K562 (cell line): Measurements from ENCODE around the gene ALOX12B. TPM values are rescaled to one million over a fixed set of nuclear protein-coding genes. Genes with fewer than 3 reads are reported as not detected.

Source experiments
- ATAC-seq: fragments of 200-7000 bp; cut with Tn5 transposase; 3 replicates; pipeline ENCODE4 v1.9.1; 2020; ENCODE audit warnings: moderate library complexity
- BruUV-seq: library from RNA; stranded (reverse); fragments of 400-500 nt; replicated peaks from 2 replicates; lab custom pipeline; 2021; lab: Mats Ljungman, UMichigan
- CTCF ChIA-PET: fragments of 300-600 bp; formaldehyde crosslinking; extraction: SDS; loops from one replicate; lab custom pipeline; 2021; ENCODE audit warnings: low intra/inter-chr PET ratio; lab: Yijun Ruan, JAX
- POLR2A ChIA-PET: fragments of 300-600, 350-650 bp; sonication (Branson Sonifier 250); formaldehyde crosslinking; extraction: SDS; loops from one replicate; lab custom pipeline; 2021; ENCODE audit warnings: antibody characterized with exemption, inconsistent platforms; lab: Yijun Ruan, JAX
- DNase-seq, 4 experiments: peaks; one replicate each; pipeline versions ENCODE4 v3.0.0 to v3.0.0-alpha.2; 2011 to 2018; ENCODE audit warnings: low spot score in 3 of 4, mixed read lengths in 3 of 4; ENCODE audit errors: extremely low read depth in 1 of 4
- FAIRE-seq: peaks from 2 replicates; lab custom pipeline; 2011; peaks lifted over from hg19 to GRCh38; lab: Jason Lieb, UNC
- H2AFZ ChIP-seq: 2 replicates; pipeline ENCODE4 v1.6.0; 2011; ENCODE audit warnings: low read depth, low read length, control low read depth, inconsistent platforms
- H3K27ac ChIP-seq: fragments of 200-600 bp; 3 replicates; pipeline ENCODE4 v1.8.0; 2011; ENCODE audit warnings: low read depth, mild to moderate bottlenecking, control low read depth, inconsistent platforms, low read length, moderate library complexity, mixed read lengths; ENCODE audit errors: extremely low read depth
- H3K27me3 ChIP-seq, 2 experiments: fragments of 300-600 bp in 1 of 2; 2 replicates in 1 of 2; 3 replicates in 1 of 2; pipeline versions ENCODE4 v1.6.0 to v1.8.0; 2011; ENCODE audit warnings: inconsistent platforms in 2 of 2, low read length in 2 of 2, mild to moderate bottlenecking in 1 of 2, mixed read lengths in 1 of 2, moderate library complexity in 1 of 2; ENCODE audit not compliant: control insufficient read depth in 2 of 2, insufficient read depth in 2 of 2
- H3K36me3 ChIP-seq: fragments of 300-600 bp; 3 replicates; pipeline ENCODE4 v1.8.0; 2011; ENCODE audit warnings: mild to moderate bottlenecking, low read length, inconsistent platforms; ENCODE audit not compliant: control insufficient read depth, insufficient read depth
- H3K4me1 ChIP-seq, 2 experiments: fragments of 200-600 bp in 1 of 2; replicated peaks in 1 of 2; 2 replicates in 1 of 2; 3 replicates in 1 of 2; pipeline versions ENCODE4 v1.5.1 to v1.8.0; 2011; ENCODE audit warnings: inconsistent platforms in 2 of 2, low read length in 2 of 2, mild to moderate bottlenecking in 1 of 2, mixed read lengths in 1 of 2, moderate library complexity in 1 of 2; ENCODE audit not compliant: control insufficient read depth in 2 of 2, insufficient read depth in 2 of 2
- H3K4me2 ChIP-seq: 2 replicates; pipeline ENCODE4 v1.6.1; 2011; ENCODE audit warnings: low read length, control low read depth, inconsistent platforms, mixed read lengths; ENCODE audit not compliant: insufficient read depth
- H3K4me3 ChIP-seq: fragments of 200-600 bp; sonication (generic), shearing (Covaris generic); 2 replicates; pipeline ENCODE4 v1.5.1; 2016; ENCODE audit warnings: control low read depth, inconsistent platforms
- H3K79me2 ChIP-seq: fragments of 200-600 bp; 3 replicates; pipeline ENCODE4 v1.8.0; 2011; ENCODE audit warnings: low read length, inconsistent platforms; ENCODE audit not compliant: control insufficient read depth, insufficient read depth
- H3K9ac ChIP-seq, 2 experiments: 2 replicates each; pipeline versions ENCODE4 v1.6.0 to v1.6.1; 2011; ENCODE audit warnings: low read depth in 2 of 2, low read length in 2 of 2, control low read depth in 1 of 2, inconsistent platforms in 1 of 2, mild to moderate bottlenecking in 1 of 2, mixed read lengths in 1 of 2; ENCODE audit not compliant: insufficient read depth in 1 of 2
- H3K9me1 ChIP-seq: one replicate; pipeline ENCODE4 v1.6.0; 2011; ENCODE audit warnings: inconsistent platforms, mild to moderate bottlenecking, low read length, moderate library complexity; ENCODE audit not compliant: control insufficient read depth, insufficient read depth
- H3K9me3 ChIP-seq: replicated peaks from 2 replicates; pipeline ENCODE4 v1.5.1; 2011; ENCODE audit warnings: low read depth, low read length, inconsistent platforms; ENCODE audit not compliant: control insufficient read depth, insufficient read depth
- H4K20me1 ChIP-seq: replicated peaks from 2 replicates; pipeline ENCODE4 v1.6.1; 2011; ENCODE audit warnings: low read length, inconsistent platforms, mixed read lengths; ENCODE audit not compliant: control insufficient read depth, insufficient read depth
- BDP1 ChIP-seq: IDR thresholded peaks from 3 replicates; pipeline ENCODE4 v1.6.1; 2011; ENCODE audit not compliant: insufficient read length, insufficient read depth
- CHD2 ChIP-seq: IDR thresholded peaks from 2 replicates; pipeline ENCODE4 v1.6.1; 2011; ENCODE audit warnings: low read depth, low read length
- CSDE1 ChIP-seq, 2 experiments: fragments of 450-650 bp; IDR thresholded peaks; 2 replicates each; pipeline ENCODE4 v1.6.1; 2016; ENCODE audit warnings: mild to moderate bottlenecking in 1 of 2
- ELF4 ChIP-seq: fragments of 450-650 bp; formaldehyde crosslinking; IDR thresholded peaks from 2 replicates; pipeline ENCODE4 v1.4.0; 2022; ENCODE audit warnings: missing genetic modification characterization
- FOXP1 ChIP-seq: sonication (generic); formaldehyde crosslinking; IDR thresholded peaks from 2 replicates; pipeline ENCODE4 v1.8.0; 2022; ENCODE audit warnings: mild to moderate bottlenecking, missing genetic modification reagents
- GTF2E2 ChIP-seq: fragments of 200-800 bp; sonication (Bioruptor generic); IDR thresholded peaks from 2 replicates; pipeline ENCODE4 v1.6.1; 2016; ENCODE audit warnings: missing genetic modification characterization, missing compliant biosample characterization
- HDAC1 ChIP-seq, 2 experiments: fragments of 450-650 bp; IDR thresholded peaks; 2 replicates each; pipeline ENCODE4 v1.6.1; 2016 to 2017; ENCODE audit warnings: inconsistent platforms in 1 of 2, mild to moderate bottlenecking in 1 of 2, moderate library complexity in 1 of 2
- HNRNPLL ChIP-seq: fragments of 200-400 bp; formaldehyde crosslinking; IDR thresholded peaks from 2 replicates; pipeline ENCODE4 v1.6.1; 2017; ENCODE audit warnings: low read length, low read depth, mild to moderate bottlenecking; ENCODE audit not compliant: poor library complexity, severe bottlenecking
- ILF3 ChIP-seq: fragments of 450-650 bp; IDR thresholded peaks from 2 replicates; pipeline ENCODE4 v1.6.1; 2018; ENCODE audit warnings: antibody characterized with exemption, mild to moderate bottlenecking, moderate library complexity, borderline replicate concordance
- NR1H2 ChIP-seq: sonication (generic); formaldehyde crosslinking; IDR thresholded peaks from 2 replicates; pipeline ENCODE4 v1.4.0; 2020; ENCODE audit warnings: mild to moderate bottlenecking, missing genetic modification reagents
- PHF20 ChIP-seq: fragments of 450-650 bp; IDR thresholded peaks from 2 replicates; pipeline ENCODE4 v1.6.1; 2018; ENCODE audit not compliant: partially characterized antibody
- POLR3G ChIP-seq: IDR thresholded peaks from 2 replicates; pipeline ENCODE4 v1.6.1; 2011; ENCODE audit not compliant: insufficient read length, insufficient replicate concordance; ENCODE audit errors: extremely low read depth
- RCOR1 ChIP-seq, 2 experiments: IDR thresholded peaks; 2 replicates each; pipeline ENCODE4 v1.6.1; 2012; ENCODE audit warnings: low read depth in 2 of 2, low read length in 2 of 2, borderline replicate concordance in 1 of 2, improper control_type of control experiment in 1 of 2
- U2AF1 ChIP-seq: fragments of 200-400 bp; formaldehyde crosslinking; optimal IDR thresholded peaks from 2 replicates; pipeline ENCODE3; 2017; ENCODE audit warnings: mild to moderate bottlenecking, low read depth, low read length, moderate library complexity
- WGBS: fragments of 100-300 bp; shearing (Covaris generic); methylation state at CpG from one replicate; pipeline ENCODE4 v1.1.6; 2016; ENCODE audit warnings: low coverage, mixed read lengths; ENCODE audit not compliant: insufficient coverage; ENCODE audit errors: missing lambda C conversion rate; 5-methylcytosine and 5-hydroxymethylcytosine counted together
- in situ Hi-C: fragments of 300-500 bp; cut with MboI; formaldehyde crosslinking; loops from 4 replicates; pipeline ENCODE4 v1.15.0; 2018; ENCODE audit warnings: inconsistent platforms, mixed read lengths
- intact Hi-C: fragments of 100-400 bp; cut with micrococcal nuclease; formaldehyde crosslinking; loops from 2 replicates; pipeline ENCODE4 v1.14.2; 2022
- polyA plus RNA-seq, 8 experiments: library from polyadenylated mRNA; depleted of rRNA in 4 of 8; stranded (reverse) in 5 of 8; unstranded in 3 of 8; fragments of >200 nt; fragmentation: Nextera tagmentation in 2 of 8; fragmentation: Illumina TruSeq in 1 of 8; extraction: Ambion mirVana in 2 of 8; extraction: Trizol in 1 of 8; gene quantifications; 2 replicates each; pipeline versions ENCODE4 v1.2.1 to v1.2.3, GENCODE V29; 2011 to 2014; ENCODE audit warnings: inconsistent platforms in 1 of 8, missing spikeins in 1 of 8
- total RNA-seq, 7 experiments: library from RNA; depleted of rRNA in 6 of 7; stranded (reverse); fragments of >200 nt in 6 of 7; fragmentation: Illumina TruSeq in 2 of 7; extraction: Trizol in 2 of 7; gene quantifications; 2 replicates each; pipeline versions ENCODE4 v1.2.1 to v1.2.3, GENCODE V29; 2011 to 2021; ENCODE audit warnings: low replicate concordance in 1 of 7
- TF ChIP-seq, protein P1 (sequence below): fragments of 250-450 bp; sonication (Bioruptor Pico); IDR thresholded peaks from 2 replicates; pipeline ENCODE4 v1.9.0; 2021; ENCODE audit warnings: mild to moderate bottlenecking, inconsistent platforms
- TF ChIP-seq, protein P2 (sequence below): conservative IDR thresholded peaks from 2 replicates; pipeline ENCODE4 v1.6.1; 2011; ENCODE audit warnings: low read depth, mild to moderate bottlenecking, low read length; ENCODE audit not compliant: control insufficient read depth

ALOX12B gene
- total and polyA plus RNA-seq, 9 of the 15 experiments (the other 6 are each of a cell fraction or from before 2014, with no cell fraction given), result not detected

DNA sequence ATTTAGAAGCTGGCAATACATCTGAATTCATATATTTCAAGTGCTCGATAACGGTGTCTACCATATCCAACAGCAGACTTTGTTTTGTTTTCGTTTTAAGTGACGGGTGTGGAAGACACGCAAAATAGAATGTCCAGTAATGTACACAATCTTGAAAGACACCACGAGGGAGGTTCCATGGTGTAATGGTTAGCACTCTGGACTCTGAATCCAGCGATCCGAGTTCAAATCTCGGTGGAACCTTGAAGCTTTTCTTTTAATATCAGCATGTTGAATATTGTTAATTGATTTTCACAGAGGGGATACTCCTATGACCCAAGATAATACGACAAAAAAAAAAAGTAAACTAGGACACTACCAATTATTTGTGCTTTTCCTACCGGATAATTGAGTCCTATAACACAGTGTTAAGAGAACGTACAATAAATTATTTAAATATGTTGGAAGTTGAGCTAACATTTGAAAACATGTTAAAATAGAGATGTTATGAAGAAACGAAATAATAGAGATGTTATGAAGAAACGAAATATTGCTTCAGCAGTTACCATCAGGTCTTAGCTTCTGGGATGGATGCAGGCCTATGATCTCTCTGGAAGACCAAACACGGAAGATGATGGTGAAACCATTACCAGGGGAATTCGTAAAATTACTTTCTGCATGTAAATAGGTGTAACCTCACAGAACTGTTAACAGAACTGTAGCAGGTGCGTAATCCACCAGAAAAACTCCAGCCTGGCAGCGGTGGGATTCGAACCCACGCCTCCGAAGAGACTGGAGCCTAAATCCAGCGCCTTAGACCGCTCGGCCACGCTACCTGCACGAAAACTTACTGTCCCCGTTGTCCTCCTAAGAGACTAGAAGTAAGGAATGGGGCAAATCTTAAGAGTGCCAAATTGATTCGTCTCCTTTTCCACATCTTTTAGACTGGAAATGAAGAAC, 32.3 kb upstream of the ALOX12B start:
- in situ Hi-C loops, result loop anchor here (5.0 kb wide), 2 partner anchors 102 to 182 kb away; no protein-coding TSS in a partner anchor
- H3K4me1 ChIP-seq, result peaks cover 25 to 52% of the 10 kb centered on the region in 2 experiments
- CTCF ChIA-PET, result interaction anchor here (0.7 to 2.4 kb wide), 3 partner anchors 40 to 258 kb away, joined by 3 to 9 read pairs (median 5); no protein-coding TSS in a partner anchor
- H3K9me1 ChIP-seq, result no peaks in the 10 kb centered on the region
- ATAC-seq (peak; percentile 46), FAIRE-seq (peak; percentile 80), DNase-seq (peak in 2 of 4 experiments; percentile 61 to 89)
- WGBS, result 2% methylated on average over 28 of the region's 28 CpGs
- no peaks in the 10 kb centered on the region for H3K36me3 ChIP-seq
- H3K4me2 ChIP-seq, result peak overlapping the region; percentile 98
- H3K27me3 ChIP-seq, result peaks cover 11 to 33% of the 10 kb centered on the region in 2 experiments
- H3K9ac ChIP-seq, result peak overlapping the region in 1 of 2 experiments; percentile 81; a peak in 3 of 4 replicates
- TSS peak; percentile 99 for BruUV-seq
- POLR2A ChIA-PET, result interaction anchor here (0.6 to 1.6 kb wide), 11 partner anchors 20 to 257 kb away, joined by 3 to 9 read pairs (median 4); no protein-coding TSS in a partner anchor
- peak overlapping the region; percentile 86 for H3K27ac ChIP-seq
- H3K79me2 ChIP-seq, result no peaks in the 10 kb centered on the region
- H3K4me3 ChIP-seq, result peak overlapping the region; percentile 65
- H2AFZ ChIP-seq, result peak overlapping the region; percentile 87
- intact Hi-C loops, result loop anchor here (1.0 to 10.0 kb wide), 9 partner anchors 19 to 285 kb away; partner anchors contain the start of gene KDM6B
- peaks cover 8% of the 10 kb centered on the region; the same call in 1 of the 2 replicates for H4K20me1 ChIP-seq
- no peaks in the 10 kb centered on the region for H3K9me3 ChIP-seq
- TF ChIP-seq RCOR1 (IDR thresholded peaks at IDR 0.05; ENCODE audit: borderline replicate concordance in 1 of 2, low read depth in 2 of 2, low read length in 2 of 2), result peak; percentile 50 to 82; a peak in 3 of 4 replicates
- peak; percentile 78 for TF ChIP-seq U2AF1
- TF ChIP-seq FOXP1 (CRISPR knock-in tag), result no peak
- peak; percentile 57; the same call in 1 of the 2 replicates for TF ChIP-seq CHD2
- TF ChIP-seq HDAC1 (IDR thresholded peaks at IDR 0.05), result peak in 1 of 2 experiments; percentile 86; a peak in 2 of 4 replicates
- peak in 1 of 2 experiments; percentile 63; a peak in 2 of 4 replicates for TF ChIP-seq CSDE1 (IDR thresholded peaks at IDR 0.05)
- no peak for TF ChIP-seq ELF4 (CRISPR knock-in tag)
- peak; percentile 56 for TF ChIP-seq BDP1
- TF ChIP-seq, protein P1, sequence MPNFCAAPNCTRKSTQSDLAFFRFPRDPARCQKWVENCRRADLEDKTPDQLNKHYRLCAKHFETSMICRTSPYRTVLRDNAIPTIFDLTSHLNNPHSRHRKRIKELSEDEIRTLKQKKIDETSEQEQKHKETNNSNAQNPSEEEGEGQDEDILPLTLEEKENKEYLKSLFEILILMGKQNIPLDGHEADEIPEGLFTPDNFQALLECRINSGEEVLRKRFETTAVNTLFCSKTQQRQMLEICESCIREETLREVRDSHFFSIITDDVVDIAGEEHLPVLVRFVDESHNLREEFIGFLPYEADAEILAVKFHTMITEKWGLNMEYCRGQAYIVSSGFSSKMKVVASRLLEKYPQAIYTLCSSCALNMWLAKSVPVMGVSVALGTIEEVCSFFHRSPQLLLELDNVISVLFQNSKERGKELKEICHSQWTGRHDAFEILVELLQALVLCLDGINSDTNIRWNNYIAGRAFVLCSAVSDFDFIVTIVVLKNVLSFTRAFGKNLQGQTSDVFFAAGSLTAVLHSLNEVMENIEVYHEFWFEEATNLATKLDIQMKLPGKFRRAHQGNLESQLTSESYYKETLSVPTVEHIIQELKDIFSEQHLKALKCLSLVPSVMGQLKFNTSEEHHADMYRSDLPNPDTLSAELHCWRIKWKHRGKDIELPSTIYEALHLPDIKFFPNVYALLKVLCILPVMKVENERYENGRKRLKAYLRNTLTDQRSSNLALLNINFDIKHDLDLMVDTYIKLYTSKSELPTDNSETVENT (CRISPR knock-in tag), result no peak
- TF ChIP-seq HNRNPLL, result peak; percentile 17
- TF ChIP-seq, protein P2, sequence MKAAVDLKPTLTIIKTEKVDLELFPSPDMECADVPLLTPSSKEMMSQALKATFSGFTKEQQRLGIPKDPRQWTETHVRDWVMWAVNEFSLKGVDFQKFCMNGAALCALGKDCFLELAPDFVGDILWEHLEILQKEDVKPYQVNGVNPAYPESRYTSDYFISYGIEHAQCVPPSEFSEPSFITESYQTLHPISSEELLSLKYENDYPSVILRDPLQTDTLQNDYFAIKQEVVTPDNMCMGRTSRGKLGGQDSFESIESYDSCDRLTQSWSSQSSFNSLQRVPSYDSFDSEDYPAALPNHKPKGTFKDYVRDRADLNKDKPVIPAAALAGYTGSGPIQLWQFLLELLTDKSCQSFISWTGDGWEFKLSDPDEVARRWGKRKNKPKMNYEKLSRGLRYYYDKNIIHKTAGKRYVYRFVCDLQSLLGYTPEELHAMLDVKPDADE, result peak; percentile 94
- TF ChIP-seq NR1H2 (CRISPR knock-in tag), result 0 out of 2 replicates have a peak, but pooled peaks have one; percentile 80
- peak; percentile 26 for TF ChIP-seq PHF20
- TF ChIP-seq ILF3, result no peak; the same call in 1 of the 2 replicates
- TF ChIP-seq GTF2E2 (tag), result 0 out of 2 replicates have a peak, but pooled peaks have one; percentile 53
- TF ChIP-seq POLR3G, result peak; percentile 19
